ENCODE measurements around the gene KDM2A.

GRCh38 chr11:67243051-67243450 is 124.0 kb downstream of the KDM2A start:
- TF ChIP-seq CTCF (IDR thresholded peaks at IDR 0.05; ENCODE audit: low read depth, low read length), result no peak
- no peak for TF ChIP-seq POLR2A (IDR thresholded peaks at IDR 0.05; ENCODE audit: extremely low read depth, insufficient read length)
- TF ChIP-seq MYC (IDR thresholded peaks at IDR 0.05; ENCODE audit: low read depth, low read length), result no peak
- TF ChIP-seq MAX (IDR thresholded peaks at IDR 0.05; ENCODE audit: low read depth, low read length), result no peak

Data from NB4 (cell line).